ENCODE measurements around the gene PROX2.

GRCh38 chr14:74864198-74864597 is 11.7 kb downstream of the PROX2 start:
- TF ChIP-seq EZH2 (IDR thresholded peaks at IDR 0.05; ENCODE audit: borderline replicate concordance, low read depth, low read length) (no peak), ZNF407 (IDR thresholded peaks at IDR 0.05; ENCODE audit: low read depth) (no peak), ZBTB49 (CRISPR knock-in tag; IDR thresholded peaks at IDR 0.05; ENCODE audit: borderline replicate concordance) (no peak), CTCF (IDR thresholded peaks at IDR 0.05 in 2 of 3, conservative IDR thresholded peaks at IDR 0.05 in 1 of 3; ENCODE audit: insufficient read depth in 2 of 3, low read depth in 1 of 3, low read length in 3 of 3) (no peak), MCM3 (IDR thresholded peaks at IDR 0.05) (no peak), ZMIZ1 (IDR thresholded peaks at IDR 0.05; ENCODE audit: low read depth in 2 of 2, low read length in 2 of 2) (no peak), NFE2L1 (tag; IDR thresholded peaks at IDR 0.05; ENCODE audit: borderline replicate concordance, low read depth) (no peak), ZBTB5 (IDR thresholded peaks at IDR 0.05) (no peak), BRD9 (IDR thresholded peaks at IDR 0.05; ENCODE audit: low read depth, partially characterized antibody) (no peak)
